GM21381 (cell line): ENCODE data around the gene ABCC1.

ENCODE experiments used
- ATAC-seq: cut with Tn5 transposase; IDR thresholded peaks from one replicate; pipeline ENCODE4 v1.9.1; 2021; ENCODE audit warnings: mild to moderate bottlenecking, moderate library complexity; ENCODE audit not compliant: unreplicated experiment

ABCC1 gene

DNA sequence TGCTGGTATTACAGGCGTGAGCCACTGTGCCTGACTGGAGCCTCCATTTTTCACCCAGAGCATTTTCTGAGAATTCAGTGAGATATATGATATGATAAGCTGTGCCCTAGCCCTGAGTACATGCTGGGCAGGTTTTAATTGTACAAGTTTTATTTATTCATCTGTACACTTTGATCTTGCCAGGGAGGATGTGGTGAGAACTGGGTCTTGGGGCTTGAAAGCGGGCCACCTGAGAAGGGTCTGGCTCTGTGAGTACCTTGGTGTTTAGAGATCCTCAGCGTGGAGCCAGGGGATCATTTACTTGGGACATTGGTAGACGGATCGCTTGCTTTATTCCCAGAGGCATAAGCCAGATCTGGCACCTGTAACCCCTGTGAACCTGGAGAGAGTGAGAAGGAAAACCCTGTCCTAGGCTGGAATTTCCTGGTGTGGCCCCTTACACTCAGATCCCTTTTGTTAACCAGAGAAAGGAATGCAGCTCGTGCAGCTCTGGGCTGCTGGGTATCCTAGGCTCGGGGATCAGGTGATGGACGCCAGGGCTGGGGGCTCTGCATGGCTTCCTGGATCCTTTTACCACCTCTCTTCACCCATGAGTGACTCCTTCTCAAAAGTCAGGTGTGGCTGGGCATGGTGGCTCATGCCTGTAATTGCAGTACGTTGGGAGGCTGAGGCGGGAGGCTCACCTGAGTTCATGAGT, 91.9 kb downstream of the ABCC1 start:
- ATAC-seq: no peak

GRCh38 chr16:16042076-16042475, 92.7 kb downstream of the ABCC1 start:
- ATAC-seq: no peak

DNA sequence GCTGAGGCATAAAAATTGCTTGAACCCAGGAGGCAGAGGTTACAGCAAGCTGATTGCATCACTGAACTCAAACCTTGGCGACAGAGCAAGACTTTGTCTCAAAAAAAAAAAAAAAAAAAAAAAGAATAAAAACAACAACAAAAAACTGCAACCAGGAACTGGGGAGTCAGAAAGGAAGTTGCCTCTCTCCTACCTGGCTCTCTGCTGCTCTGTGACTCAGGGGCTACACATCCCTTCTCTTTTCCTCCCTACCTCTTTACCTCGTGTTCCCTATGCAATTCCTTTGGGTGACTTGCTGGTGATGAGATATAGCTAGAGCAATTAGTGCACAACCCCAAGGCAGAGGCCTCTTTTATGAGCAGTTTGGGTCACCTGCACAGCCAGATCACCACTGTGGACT, 95.9 kb downstream of the ABCC1 start:
- ATAC-seq: no peak

DNA sequence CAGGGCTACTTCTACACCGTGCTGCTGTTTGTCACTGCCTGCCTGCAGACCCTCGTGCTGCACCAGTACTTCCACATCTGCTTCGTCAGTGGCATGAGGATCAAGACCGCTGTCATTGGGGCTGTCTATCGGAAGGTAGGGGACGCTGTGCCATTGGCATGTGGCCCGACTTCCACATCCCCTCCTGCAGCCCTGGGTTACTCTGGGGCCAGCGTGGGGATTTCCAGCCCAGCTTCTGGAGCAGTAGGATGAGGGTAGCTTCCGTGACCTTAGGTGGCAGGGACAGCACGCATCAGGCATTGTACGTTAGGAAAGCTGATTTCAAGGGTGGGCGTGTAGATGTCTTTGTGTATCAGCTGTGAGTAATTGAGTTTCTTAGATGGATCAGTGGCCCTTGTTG, 96.5 kb downstream of the ABCC1 start:
- no peak for ATAC-seq

- no peak for ATAC-seq
These were observed 98.3 kb downstream of the ABCC1 start for GRCh38 chr16:16047761-16048160.

DNA sequence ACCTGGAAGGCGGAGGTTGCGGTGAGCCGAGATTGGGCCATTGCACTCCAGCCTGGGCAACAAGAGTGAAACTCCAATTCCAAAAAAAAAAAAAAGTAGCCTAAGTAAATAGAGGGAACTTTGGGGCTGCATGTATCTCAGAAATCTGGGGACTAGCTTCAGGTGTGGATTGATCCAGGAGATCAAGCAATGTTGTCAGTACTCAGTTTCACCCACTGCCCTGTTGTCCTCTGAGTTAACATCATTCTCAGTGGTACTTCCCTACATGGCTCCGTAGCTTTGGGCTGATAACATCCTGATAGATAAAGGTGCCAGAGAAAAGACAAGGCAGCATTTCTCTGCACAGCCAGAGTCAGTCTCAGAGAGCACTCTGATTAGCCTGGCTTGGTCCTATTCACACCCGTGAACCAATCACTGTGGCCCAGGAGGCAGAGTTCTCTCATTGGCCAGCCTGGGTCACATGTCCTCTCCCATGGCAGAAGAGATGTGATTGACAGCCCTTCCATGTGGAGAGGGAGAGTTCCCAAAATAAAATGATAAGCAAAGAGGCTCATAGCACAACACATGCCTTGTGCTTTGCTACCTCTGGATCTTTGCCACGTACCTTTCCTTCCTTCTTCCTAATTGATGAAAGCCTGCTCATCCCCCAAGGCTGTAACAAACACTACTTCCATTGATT, 99.6 kb downstream of the ABCC1 start:
- ATAC-seq: no peak

- no peak for ATAC-seq
These were observed 100.7 kb downstream of the ABCC1 start for GRCh38 chr16:16050106-16050505.

- ATAC-seq: no peak
These were observed 101.7 kb downstream of the ABCC1 start for GRCh38 chr16:16051132-16051531.

GRCh38 chr16:16052916-16053315, 103.5 kb downstream of the ABCC1 start:
- ATAC-seq: no peak

DNA sequence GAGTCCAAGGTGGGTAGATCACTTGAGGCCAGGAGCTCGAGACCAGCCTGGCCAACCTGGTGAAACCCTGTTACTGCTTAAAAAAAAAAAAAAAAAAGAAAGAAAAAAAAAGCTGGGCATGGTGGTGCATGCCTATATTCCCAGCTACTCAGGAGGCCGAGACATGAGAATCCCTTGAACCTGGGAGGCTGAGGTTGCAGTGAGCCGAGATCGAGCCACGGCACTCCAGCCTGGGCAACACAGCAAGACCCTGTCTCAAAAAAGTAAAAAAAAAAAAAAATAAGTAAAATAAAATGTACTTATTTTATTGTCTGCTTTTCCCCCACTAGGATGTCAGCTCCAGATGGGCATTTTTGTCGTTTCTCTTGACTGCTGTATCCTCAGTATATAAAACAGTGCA, 107.7 kb downstream of the ABCC1 start:
- no peak for ATAC-seq

DNA sequence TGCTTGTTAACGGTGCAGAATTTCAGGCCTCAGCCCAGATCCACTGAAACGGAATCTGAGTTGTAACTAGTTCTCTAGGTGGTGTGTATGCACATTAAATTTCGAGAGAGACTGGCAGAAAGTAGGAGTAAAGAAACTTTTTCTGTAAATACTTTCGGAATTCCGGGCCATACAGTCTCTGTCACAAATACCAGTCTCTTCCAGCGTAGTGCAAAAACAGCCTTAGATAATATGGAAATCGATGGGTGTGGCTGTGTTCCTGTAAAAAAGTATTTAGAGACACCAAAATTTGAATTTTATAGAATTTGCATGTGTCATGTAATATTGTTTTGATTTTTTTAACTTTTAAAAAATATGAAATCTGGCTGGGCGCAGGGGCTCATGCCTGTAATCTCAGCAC, 109.7 kb downstream of the ABCC1 start:
- no peak for ATAC-seq

GRCh38 chr16:16059895-16060590, 110.6 kb downstream of the ABCC1 start:
- no peak for ATAC-seq

DNA sequence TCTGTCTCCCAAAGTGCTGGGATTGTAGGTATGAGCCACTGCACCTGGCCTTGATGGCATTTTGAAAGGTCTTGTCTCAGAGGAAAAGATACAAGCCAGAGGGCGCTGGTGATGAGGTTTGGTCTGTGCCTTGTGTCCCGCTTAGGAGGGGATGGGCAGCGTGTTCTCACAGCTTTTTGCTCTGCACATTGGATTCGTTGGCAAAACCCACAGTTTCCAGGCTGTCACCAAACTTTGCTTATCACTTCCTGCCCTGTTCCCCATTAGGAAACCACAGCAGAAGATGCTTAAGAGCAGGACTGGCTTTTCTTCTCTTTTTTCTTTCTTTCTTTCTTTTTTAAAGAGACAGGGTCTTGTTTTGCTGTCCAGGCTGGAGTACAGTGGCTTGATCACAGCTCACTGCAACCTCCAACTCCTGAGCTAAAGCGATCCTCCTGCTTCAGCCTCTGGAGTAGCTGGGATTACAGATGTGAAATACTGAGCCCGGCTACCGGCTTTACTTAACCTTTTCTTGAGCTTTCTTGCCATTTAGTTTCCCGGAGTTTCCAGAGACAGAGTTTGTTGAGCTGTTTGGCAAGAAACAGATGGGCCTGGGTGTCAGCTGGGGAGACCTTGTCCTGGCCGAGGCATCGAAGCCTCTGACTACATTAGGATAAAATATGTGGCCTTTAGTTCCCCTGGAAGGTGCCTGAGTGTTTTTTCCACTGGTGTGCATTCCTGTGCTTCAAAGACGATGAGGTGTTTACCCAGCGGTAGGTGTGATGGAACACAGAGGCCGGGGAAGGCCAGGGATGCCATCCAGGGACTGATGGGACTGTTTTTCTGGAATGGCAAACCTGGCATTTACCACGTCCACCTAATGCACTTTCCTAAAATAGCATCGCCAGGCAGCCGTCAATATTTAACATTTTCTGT, 112.9 kb downstream of the ABCC1 start:
- ATAC-seq: no peak

- ATAC-seq: no peak
These were observed 114.3 kb downstream of the ABCC1 start for GRCh38 chr16:16063683-16064082.

- ATAC-seq: no peak
These were observed 115.5 kb downstream of the ABCC1 start for GRCh38 chr16:16064874-16065384.

- no peak for ATAC-seq
These were observed 117.7 kb downstream of the ABCC1 start for GRCh38 chr16:16067127-16067526.

DNA sequence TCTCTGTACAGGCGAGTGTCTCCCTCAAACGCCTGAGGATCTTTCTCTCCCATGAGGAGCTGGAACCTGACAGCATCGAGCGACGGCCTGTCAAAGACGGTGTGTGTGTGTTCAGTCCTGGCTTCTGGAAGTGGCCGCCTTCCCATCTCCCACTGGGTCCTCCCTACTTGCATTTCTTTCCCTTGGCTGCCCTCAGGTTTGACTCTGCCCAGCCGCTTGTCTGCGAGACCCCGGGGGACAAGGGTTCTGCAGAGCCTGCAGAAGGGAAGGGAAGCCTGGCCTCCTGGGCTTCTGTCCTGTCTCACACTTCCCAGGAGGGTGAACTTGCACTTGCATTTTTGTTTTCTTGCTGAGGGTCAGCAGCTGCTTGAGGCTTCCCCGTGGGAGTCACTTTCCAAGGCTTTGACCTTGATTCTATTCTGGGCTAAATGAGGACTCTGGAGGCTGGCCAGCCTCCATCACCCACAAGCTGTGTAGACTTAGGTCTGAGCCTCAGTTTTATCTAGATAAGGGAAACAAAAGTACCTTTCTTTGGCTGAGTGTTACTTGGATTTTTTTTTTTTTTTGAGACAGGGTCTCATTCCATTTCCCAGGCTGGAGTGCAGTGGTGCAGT, 122.3 kb downstream of the ABCC1 start:
- no peak for ATAC-seq

DNA sequence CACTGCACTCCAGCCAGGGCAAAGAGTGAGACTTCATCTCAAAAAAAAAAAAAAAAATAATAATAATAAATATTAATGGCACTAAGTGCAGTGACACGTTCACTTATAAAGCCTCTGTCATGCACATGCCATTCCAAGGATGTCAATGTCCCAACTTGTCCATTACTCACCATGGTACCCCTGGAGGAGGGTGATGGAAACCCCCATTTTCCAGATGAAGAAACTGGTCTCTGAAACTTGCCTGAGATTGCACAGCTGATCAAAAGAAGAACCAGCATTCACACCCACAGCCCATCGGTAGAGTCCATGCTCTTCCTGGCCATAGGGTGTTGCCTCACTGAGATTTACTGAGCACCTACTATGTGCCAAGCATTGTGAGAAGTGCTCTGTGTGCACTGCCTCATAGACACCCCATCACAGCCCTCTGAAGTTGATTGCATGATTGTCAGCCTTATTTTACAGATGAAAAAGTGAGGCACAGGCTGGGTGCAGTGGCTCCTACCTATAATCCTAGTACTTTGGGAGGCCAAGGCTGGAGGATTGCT, 123.7 kb downstream of the ABCC1 start:
- no peak for ATAC-seq

GRCh38 chr16:16073891-16074881, 124.8 kb downstream of the ABCC1 start:
- ATAC-seq: no peak
